Testis (tissue), 2 donors: ENCODE results near the gene PAXX.

ENCODE experiments used
- POLR2A ChIP-seq: fragments of 450-650 bp; IDR thresholded peaks from one replicate; pipeline ENCODE4 v1.6.1; 2017; ENCODE audit warnings: antibody characterized with exemption, mild to moderate bottlenecking, moderate library complexity
- TF ChIP-seq, protein P1 (sequence below), 3 experiments: fragments of 450-650 bp in 2 of 3; fragments of 200-600 bp in 1 of 3; sonication (generic) in 1 of 3; IDR thresholded peaks; one replicate each; pipeline ENCODE4 v1.5.1; 2016 to 2019; ENCODE audit warnings: antibody characterized with exemption in 3 of 3, mild to moderate bottlenecking in 2 of 3, moderate library complexity in 1 of 3

DNA sequence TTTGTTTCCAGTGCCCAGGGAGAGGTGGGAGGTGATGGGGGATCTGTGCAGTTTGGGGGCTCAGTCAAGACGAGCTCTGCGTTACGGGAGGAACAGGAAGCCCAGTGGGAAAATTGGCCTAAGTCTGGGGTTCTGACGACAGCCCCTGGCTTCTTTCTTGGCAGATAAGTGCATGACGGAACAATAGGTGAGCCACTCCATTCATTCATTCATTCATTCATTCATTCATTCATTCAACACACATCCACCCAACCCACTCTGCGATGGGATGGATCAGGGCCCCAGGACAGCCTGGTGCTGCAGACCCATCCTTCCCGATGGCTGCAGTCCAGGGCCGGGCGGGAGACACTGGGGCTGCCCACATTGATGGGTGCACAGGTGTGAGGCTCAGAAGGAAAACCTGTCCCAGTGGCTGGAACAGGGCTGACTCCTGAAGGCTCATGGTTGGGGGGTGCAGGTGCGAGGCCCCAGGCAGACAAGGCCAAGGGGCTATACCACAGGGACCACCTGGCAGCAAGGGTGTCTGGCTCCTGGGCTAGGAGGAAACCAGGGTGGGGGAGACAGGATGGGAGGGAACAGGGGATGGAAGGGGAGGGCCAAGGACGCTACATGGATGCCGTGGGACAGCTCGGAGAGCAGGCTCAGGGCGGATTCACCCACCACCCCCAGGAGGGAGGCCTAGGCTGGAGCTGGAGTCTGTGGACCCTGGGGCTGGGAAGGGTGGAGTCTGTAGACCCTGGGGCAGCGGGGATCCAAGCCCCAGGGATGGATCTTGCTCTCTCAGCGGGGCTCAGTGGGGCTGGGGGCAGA is 11.3 kb upstream of the PAXX start:
- TF ChIP-seq, protein P1, sequence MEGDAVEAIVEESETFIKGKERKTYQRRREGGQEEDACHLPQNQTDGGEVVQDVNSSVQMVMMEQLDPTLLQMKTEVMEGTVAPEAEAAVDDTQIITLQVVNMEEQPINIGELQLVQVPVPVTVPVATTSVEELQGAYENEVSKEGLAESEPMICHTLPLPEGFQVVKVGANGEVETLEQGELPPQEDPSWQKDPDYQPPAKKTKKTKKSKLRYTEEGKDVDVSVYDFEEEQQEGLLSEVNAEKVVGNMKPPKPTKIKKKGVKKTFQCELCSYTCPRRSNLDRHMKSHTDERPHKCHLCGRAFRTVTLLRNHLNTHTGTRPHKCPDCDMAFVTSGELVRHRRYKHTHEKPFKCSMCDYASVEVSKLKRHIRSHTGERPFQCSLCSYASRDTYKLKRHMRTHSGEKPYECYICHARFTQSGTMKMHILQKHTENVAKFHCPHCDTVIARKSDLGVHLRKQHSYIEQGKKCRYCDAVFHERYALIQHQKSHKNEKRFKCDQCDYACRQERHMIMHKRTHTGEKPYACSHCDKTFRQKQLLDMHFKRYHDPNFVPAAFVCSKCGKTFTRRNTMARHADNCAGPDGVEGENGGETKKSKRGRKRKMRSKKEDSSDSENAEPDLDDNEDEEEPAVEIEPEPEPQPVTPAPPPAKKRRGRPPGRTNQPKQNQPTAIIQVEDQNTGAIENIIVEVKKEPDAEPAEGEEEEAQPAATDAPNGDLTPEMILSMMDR (IDR thresholded peaks at IDR 0.05) = no peak
- TF ChIP-seq POLR2A = no peak
